ENCODE results near the gene PROC. TPM values are rescaled to one million over a fixed set of nuclear protein-coding genes. Genes with fewer than 3 reads are reported as not detected.

Gene PROC
- total and polyA plus RNA-seq, 2 of the 8 experiments (the other 6 are each of a cell fraction or from before 2014, with no cell fraction given) = 1.5 to 1.6 TPM

- H3K79me2 ChIP-seq (ENCODE audit: control insufficient read depth in 1 of 2, insufficient read depth in 2 of 2, low read length in 2 of 2) = no peaks in the 10 kb centered on the region
- H2AFZ ChIP-seq (ENCODE audit: low read length) = peak overlapping the region; percentile 99; the same call in 1 of the 2 replicates
- no peak overlapping the region for H3K27ac ChIP-seq (ENCODE audit: low read depth, low read length)
- FAIRE-seq (no peak), DNase-seq (ENCODE audit: low read depth in 1 of 2, low spot score in 2 of 2) (peak in 1 of 2 experiments; percentile 78)
- no peak overlapping the region for H3K23ac ChIP-seq (ENCODE audit: insufficient read length)
- H3K4me2 ChIP-seq (ENCODE audit: insufficient read depth in 1 of 2, low read depth in 2 of 2, low read length in 2 of 2) = peak overlapping the region; percentile 87 to 97
- no peak overlapping the region for H3K14ac ChIP-seq (ENCODE audit: insufficient read length)
- H2BK5ac ChIP-seq (ENCODE audit: low read depth, low read length) = no peak overlapping the region; the same call in 1 of the 2 replicates
- peak overlapping the region; percentile 92 for H4K8ac ChIP-seq (ENCODE audit: extremely low read depth, insufficient read depth, low read length)
- no peaks in the 10 kb centered on the region for H3K36me3 ChIP-seq (ENCODE audit: control insufficient read depth in 2 of 4, insufficient read depth in 4 of 4, low read length in 3 of 4)
- no peak overlapping the region for H4K5ac ChIP-seq (ENCODE audit: insufficient read length, low read depth, low read length)
- no peak overlapping the region for H3K9ac ChIP-seq (replicated peaks in 1 of 4; ENCODE audit: extremely low read depth in 1 of 4, low read depth in 3 of 4, low read length in 3 of 4)
- no peak overlapping the region for H2BK20ac ChIP-seq (ENCODE audit: low read length)
- CTCF ChIA-PET (ENCODE audit: partially characterized antibody) = interaction anchor here (1.3 to 9.2 kb wide), 6 partner anchors 6 to 57 kb away, joined by 3 to 74 read pairs (median 20); partner anchors contain the start of gene PROC
- H3K4me3 ChIP-seq (ENCODE audit: extremely low read depth in 1 of 4, insufficient read depth in 2 of 4, low read depth in 3 of 4, low read length in 4 of 4) = peak overlapping the region; percentile 57 to 85 (median 59)
- H2BK120ac ChIP-seq (replicated peaks; ENCODE audit: low read depth, low read length) = no peak overlapping the region
- H2BK15ac ChIP-seq (ENCODE audit: low read length) = peak overlapping the region; percentile 88; the same call in 1 of the 2 replicates
- H3K79me1 ChIP-seq (ENCODE audit: low read depth, low read length) = no peaks in the 10 kb centered on the region
- H3K18ac ChIP-seq (ENCODE audit: extremely low read depth, low read length) = peak overlapping the region; percentile 15; the same call in 1 of the 2 replicates
- H2BK12ac ChIP-seq (ENCODE audit: low read depth, low read length) = peak overlapping the region; percentile 85; the same call in 1 of the 2 replicates
- H3K27me3 ChIP-seq (replicated peaks in 1 of 4; ENCODE audit: control insufficient read depth in 3 of 4, extremely low read depth in 1 of 4, insufficient read depth in 3 of 4, low read length in 3 of 4) = peaks cover 0 to 30% (median 28%) of the 10 kb centered on the region in 4 experiments; a peak in 6 of 7 replicates
- no peak overlapping the region for H3K56ac ChIP-seq (replicated peaks; ENCODE audit: insufficient read length, low read depth, low read length)
- H4K91ac ChIP-seq (replicated peaks; ENCODE audit: insufficient read length, low read length) = no peak overlapping the region
- no peaks in the 10 kb centered on the region for H3K9me3 ChIP-seq (ENCODE audit: insufficient read depth in 2 of 2, low read depth in 1 of 2, low read length in 1 of 2)
- POLR2A ChIA-PET (ENCODE audit: partially characterized antibody) = interaction anchor here (1.2 to 1.6 kb wide), 4 partner anchors 10 to 129 kb away, joined by 4 to 5 read pairs (median 4); partner anchors contain the start of gene ERCC3
- H3K4ac ChIP-seq (replicated peaks; ENCODE audit: insufficient read length, low read depth, low read length) = no peak overlapping the region
- no peak overlapping the region for H2AK5ac ChIP-seq (ENCODE audit: low read depth, low read length)
- H4K20me1 ChIP-seq (replicated peaks in 1 of 2; ENCODE audit: control insufficient read depth in 1 of 2, insufficient read depth in 2 of 2, low read length in 2 of 2) = peaks cover 0 to 2% of the 10 kb centered on the region in 2 experiments
- WGBS, 2 experiments (ENCODE audit: extremely low coverage in 1 of 2, insufficient coverage in 1 of 2, insufficient read length in 1 of 2, insufficient replicate concordance in 2 of 2, low coverage in 1 of 2, low lambda C conversion rate in 2 of 2, missing lambda C conversion rate in 1 of 2) = 4% methylated on average over 45 of the region's 73 CpGs; no CpG with 5 or more reads in 1 of the 2 experiments
- H3K4me1 ChIP-seq (replicated peaks in 1 of 4; ENCODE audit: control insufficient read depth in 3 of 4, insufficient read depth in 4 of 4, low read length in 3 of 4) = peaks cover 0 to 13% (median 5%) of the 10 kb centered on the region in 4 experiments; a peak in 5 of 7 replicates
- H3K23me2 ChIP-seq (ENCODE audit: low read depth, low read length) = peaks cover 12% of the 10 kb centered on the region
- TF ChIP-seq PHF8 (conservative IDR thresholded peaks at IDR 0.05; ENCODE audit: low read depth, low read length) (peak; percentile 63), HDAC6 (IDR thresholded peaks at IDR 0.05; ENCODE audit: low read depth, low read length) (no peak), CHD1 (IDR thresholded peaks at IDR 0.05; ENCODE audit: low read depth, low read length) (no peak), TAF7 (optimal IDR thresholded peaks at IDR 0.05; ENCODE audit: borderline replicate concordance, low read depth, low read length) (no peak), SP2 (IDR thresholded peaks at IDR 0.05; ENCODE audit: low read length) (no peak), GABPA (IDR thresholded peaks at IDR 0.05; ENCODE audit: borderline replicate concordance, insufficient read depth, low read length) (0 out of 2 replicates have a peak, but pooled peaks have one; percentile 19), HDAC2 (IDR thresholded peaks at IDR 0.05; ENCODE audit: borderline replicate concordance in 1 of 2, low read depth in 2 of 2, low read length in 2 of 2) (0 out of 4 replicates have a peak, but pooled peaks of 1 of the 2 experiments have one; percentile 33), TAF1 (IDR thresholded peaks at IDR 0.05; ENCODE audit: low read depth, low read length) (0 out of 2 replicates have a peak, but pooled peaks have one; percentile 26), SP4 (IDR thresholded peaks at IDR 0.05; ENCODE audit: low read length) (no peak), YY1 (IDR thresholded peaks at IDR 0.05; ENCODE audit: low read depth, low read length) (no peak), CREB1 (IDR thresholded peaks at IDR 0.05) (peak; percentile 40; the same call in 1 of the 2 replicates)
Observed at GRCh38 chr2:127422559-127423477, 4.6 kb downstream of the PROC start.
